Mucosa of descending colon (tissue), 3 donors: ENCODE measurements around the gene HECTD4. TPM values are rescaled to one million over a fixed set of nuclear protein-coding genes. Genes with fewer than 3 reads are reported as not detected.

Source experiments
- ATAC-seq: fragments of 200-7000 bp; cut with Tn5 transposase; one replicate; pipeline ENCODE4 v1.9.1; 2020; ENCODE audit warnings: mild to moderate bottlenecking, moderate library complexity
- DNase-seq, 3 donors: peaks; one replicate each; pipeline ENCODE4 v3.0.0-alpha.2; 2020
- H3K36me3 ChIP-seq: fragments of 200-600 bp; one replicate; pipeline ENCODE4 v1.8.0; 2021; ENCODE audit warnings: low read depth, mild to moderate bottlenecking
- H3K4me1 ChIP-seq: fragments of 200-600 bp; one replicate; pipeline ENCODE4 v1.8.0; 2021; ENCODE audit warnings: low read depth, mild to moderate bottlenecking
- H3K4me3 ChIP-seq: fragments of 200-600 bp; one replicate; pipeline ENCODE4 v1.8.0; 2021; ENCODE audit warnings: mild to moderate bottlenecking
- H3K9me3 ChIP-seq: fragments of 200-600 bp; one replicate; pipeline ENCODE4 v1.8.0; 2021; ENCODE audit warnings: mild to moderate bottlenecking
- CTCF ChIP-seq: fragments of 200-600 bp; IDR thresholded peaks from one replicate; pipeline ENCODE4 v1.8.0; 2022; ENCODE audit warnings: antibody characterized with exemption, mild to moderate bottlenecking
- intact Hi-C, 2 donors: fragments of 100-400 bp; cut with DNase I in 1 of 2; cut with micrococcal nuclease in 1 of 2; formaldehyde crosslinking; loops; one replicate each; pipeline versions ENCODE4 v1.11.0 to v1.11.1; 2022; cut with DNase I, micrococcal nuclease
- total RNA-seq, 3 donors: library from RNA; stranded (reverse); fragmentation: NEBNext Ultra II Directional in 2 of 3; extraction: Animal tissue kit (Norgen Biotek cat#: 25700) in 2 of 3; gene quantifications; one replicate each; pipeline versions ENCODE4 v1.2.1 to v1.2.4, GENCODE V29; 2021 to 2023
- donor health status: DM: no; HTN: no; CAD: no; lungs with moderate emphysema.
- donor health status: DM: no; HTN: no; CAD: no.
- donor health status: DM: no; HTN: yes; CAD: no.

HECTD4 gene
- total RNA-seq, 3 donors from 2014 or later = 57.0 to 75.5 (median 59.7) TPM

- intact Hi-C loops = no loop called here
- Histone ChIP-seq H3K4me1 (no peaks in the 10 kb centered on the region), H3K36me3 (peaks cover 8% of the 10 kb centered on the region), H3K4me3 (no peak overlapping the region), H3K9me3 (no peaks in the 10 kb centered on the region)
- no peak for TF ChIP-seq CTCF
- ATAC-seq (no peak), DNase-seq (no peak)
Measured at GRCh38 chr12:112167031-112167461, 215.2 kb downstream of the HECTD4 start.

GRCh38 chr12:112166051-112167015 lies 215.9 kb downstream of the HECTD4 start:
- Histone ChIP-seq H3K4me3 (no peak overlapping the region), H3K36me3 (peaks cover 7% of the 10 kb centered on the region), H3K9me3 (no peaks in the 10 kb centered on the region), H3K4me1 (no peaks in the 10 kb centered on the region)
- intact Hi-C loops = no loop called here
- ATAC-seq (no peak), DNase-seq (no peak)
- TF ChIP-seq CTCF = no peak

GRCh38 chr12:112165624-112166023 lies 216.6 kb downstream of the HECTD4 start:
- Histone ChIP-seq H3K4me3 (no peak overlapping the region), H3K36me3 (peaks cover 1% of the 10 kb centered on the region), H3K4me1 (no peaks in the 10 kb centered on the region), H3K9me3 (no peaks in the 10 kb centered on the region)
- intact Hi-C loops = no loop called here
- no peak for TF ChIP-seq CTCF
- DNase-seq (no peak), ATAC-seq (no peak)

- ATAC-seq (no peak), DNase-seq (no peak)
- Histone ChIP-seq H3K36me3 (peaks cover 4% of the 10 kb centered on the region), H3K4me1 (no peaks in the 10 kb centered on the region), H3K4me3 (no peak overlapping the region), H3K9me3 (no peaks in the 10 kb centered on the region)
- intact Hi-C loops = no loop called here
- TF ChIP-seq CTCF = no peak
Measured at GRCh38 chr12:112164011-112164660, 218.1 kb downstream of the HECTD4 start.

GRCh38 chr12:112163471-112163991 lies 218.7 kb downstream of the HECTD4 start:
- Histone ChIP-seq H3K9me3 (no peaks in the 10 kb centered on the region), H3K4me1 (no peaks in the 10 kb centered on the region), H3K4me3 (no peak overlapping the region), H3K36me3 (peaks cover 4% of the 10 kb centered on the region)
- DNase-seq = no peak
- no peak for TF ChIP-seq CTCF
- intact Hi-C loops = no loop called here
- ATAC-seq = no peak
